MCF 10A (cell line): ENCODE data around the gene RTN4IP1. TPM values are rescaled to one million over a fixed set of nuclear protein-coding genes. Genes with fewer than 3 reads are reported as not detected.
A peak's percentile ranks its signal among the peaks of the same experiment; 100 is the strongest.

Experiments
- BruUV-seq: library from RNA; stranded (reverse); fragments of 400-500 nt; replicated peaks from 2 replicates; lab custom pipeline; 2021; lab: Mats Ljungman, UMichigan
- CTCF ChIA-PET: fragments of 300-600 bp; sonication (Branson Sonifier 250); formaldehyde crosslinking; extraction: SDS; loops from one replicate; lab custom pipeline; 2021; ENCODE audit warnings: antibody characterized with exemption, inconsistent platforms; lab: Yijun Ruan, JAX
- POLR2A ChIA-PET: fragments of 300-600, 350-650 bp; sonication (Branson Sonifier 250); formaldehyde crosslinking; extraction: SDS; loops from one replicate; lab custom pipeline; 2020; ENCODE audit warnings: antibody characterized with exemption, inconsistent platforms; lab: Yijun Ruan, JAX
- DNase-seq: peaks from one replicate; pipeline ENCODE4 v3.0.0-alpha.2; 2018; ENCODE audit not compliant: unreplicated experiment
- H3K27ac Mint-ChIP-seq: one replicate; pipeline ENCODE4 v1.8.0; 2022; ENCODE audit warnings: mild to moderate bottlenecking, low read depth, mixed read lengths; ENCODE audit not compliant: unreplicated experiment
- H3K27me3 Mint-ChIP-seq: one replicate; pipeline ENCODE4 v1.8.0; 2022; ENCODE audit warnings: mixed read lengths; ENCODE audit not compliant: insufficient read depth, unreplicated experiment
- H3K36me3 Mint-ChIP-seq: one replicate; pipeline ENCODE4 v1.8.0; 2022; ENCODE audit warnings: mild to moderate bottlenecking, moderate library complexity, mixed read lengths; ENCODE audit not compliant: insufficient read depth, unreplicated experiment
- H3K4me1 Mint-ChIP-seq: one replicate; pipeline ENCODE4 v1.8.0; 2022; ENCODE audit warnings: mixed read lengths; ENCODE audit not compliant: insufficient read depth, unreplicated experiment
- H3K4me3 Mint-ChIP-seq: one replicate; pipeline ENCODE4 v1.8.0; 2022; ENCODE audit warnings: mild to moderate bottlenecking, moderate library complexity, mixed read lengths; ENCODE audit not compliant: unreplicated experiment
- H3K9me3 Mint-ChIP-seq: one replicate; pipeline ENCODE4 v1.8.0; 2022; ENCODE audit warnings: mixed read lengths; ENCODE audit not compliant: unreplicated experiment
- intact Hi-C: fragments of 100-400 bp; cut with micrococcal nuclease; formaldehyde crosslinking; loops from 2 replicates; pipeline ENCODE4 v1.14.1; 2022
- total RNA-seq: library from RNA; stranded (reverse); gene quantifications from 2 replicates; pipeline ENCODE4 v1.2.3, GENCODE V29; 2022
- TF ChIP-seq, protein P1 (sequence below): fragments of 200-600 bp; IDR thresholded peaks from one replicate; pipeline ENCODE4 v1.8.0; 2022; ENCODE audit warnings: antibody characterized with exemption, mild to moderate bottlenecking; ENCODE audit not compliant: unreplicated experiment

Gene RTN4IP1
- total RNA-seq, 1 experiment from 2014 or later = 6.5 TPM

DNA sequence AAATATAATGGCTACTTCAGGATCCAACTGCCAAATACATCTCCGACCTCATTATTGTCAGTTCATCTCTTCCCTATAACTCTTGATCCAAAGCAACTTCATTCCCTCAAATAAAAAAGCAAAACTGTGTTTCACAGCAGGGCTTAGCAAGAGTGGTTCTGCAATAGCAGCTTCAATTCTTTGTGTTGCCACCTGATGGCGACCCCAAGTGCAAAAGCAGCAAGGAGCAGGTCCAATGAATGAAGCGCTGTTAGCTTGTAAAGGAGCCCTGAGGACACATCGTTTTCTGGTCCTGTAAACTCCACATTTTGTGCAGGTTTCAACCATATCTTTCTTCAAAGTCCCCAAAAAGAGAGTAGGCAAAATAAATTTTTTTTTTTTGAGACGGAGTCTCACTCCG, 19.6 kb downstream of the RTN4IP1 start:
- no TSS peak for BruUV-seq
- DNase-seq = peak; percentile 27
- H3K9me3 Mint-ChIP-seq = no peaks in the 10 kb centered on the region
- H3K27ac Mint-ChIP-seq = no peak overlapping the region
- no peaks in the 10 kb centered on the region for H3K4me1 Mint-ChIP-seq
- TF ChIP-seq, protein P1, sequence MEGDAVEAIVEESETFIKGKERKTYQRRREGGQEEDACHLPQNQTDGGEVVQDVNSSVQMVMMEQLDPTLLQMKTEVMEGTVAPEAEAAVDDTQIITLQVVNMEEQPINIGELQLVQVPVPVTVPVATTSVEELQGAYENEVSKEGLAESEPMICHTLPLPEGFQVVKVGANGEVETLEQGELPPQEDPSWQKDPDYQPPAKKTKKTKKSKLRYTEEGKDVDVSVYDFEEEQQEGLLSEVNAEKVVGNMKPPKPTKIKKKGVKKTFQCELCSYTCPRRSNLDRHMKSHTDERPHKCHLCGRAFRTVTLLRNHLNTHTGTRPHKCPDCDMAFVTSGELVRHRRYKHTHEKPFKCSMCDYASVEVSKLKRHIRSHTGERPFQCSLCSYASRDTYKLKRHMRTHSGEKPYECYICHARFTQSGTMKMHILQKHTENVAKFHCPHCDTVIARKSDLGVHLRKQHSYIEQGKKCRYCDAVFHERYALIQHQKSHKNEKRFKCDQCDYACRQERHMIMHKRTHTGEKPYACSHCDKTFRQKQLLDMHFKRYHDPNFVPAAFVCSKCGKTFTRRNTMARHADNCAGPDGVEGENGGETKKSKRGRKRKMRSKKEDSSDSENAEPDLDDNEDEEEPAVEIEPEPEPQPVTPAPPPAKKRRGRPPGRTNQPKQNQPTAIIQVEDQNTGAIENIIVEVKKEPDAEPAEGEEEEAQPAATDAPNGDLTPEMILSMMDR = peak; percentile 14
- intact Hi-C loops = no loop called here
- CTCF ChIA-PET = interaction anchor here (0.7 to 3.1 kb wide), 4 partner anchors 8 to 370 kb away, joined by 3 to 12 read pairs (median 8); no protein-coding TSS in a partner anchor
- POLR2A ChIA-PET = interaction anchor here (1.3 kb wide), 1 partner anchor 81 kb away, joined by 3 read pairs; no protein-coding TSS in a partner anchor
- H3K4me3 Mint-ChIP-seq = no peak overlapping the region
- H3K27me3 Mint-ChIP-seq = no peaks in the 10 kb centered on the region
- no peaks in the 10 kb centered on the region for H3K36me3 Mint-ChIP-seq

DNA sequence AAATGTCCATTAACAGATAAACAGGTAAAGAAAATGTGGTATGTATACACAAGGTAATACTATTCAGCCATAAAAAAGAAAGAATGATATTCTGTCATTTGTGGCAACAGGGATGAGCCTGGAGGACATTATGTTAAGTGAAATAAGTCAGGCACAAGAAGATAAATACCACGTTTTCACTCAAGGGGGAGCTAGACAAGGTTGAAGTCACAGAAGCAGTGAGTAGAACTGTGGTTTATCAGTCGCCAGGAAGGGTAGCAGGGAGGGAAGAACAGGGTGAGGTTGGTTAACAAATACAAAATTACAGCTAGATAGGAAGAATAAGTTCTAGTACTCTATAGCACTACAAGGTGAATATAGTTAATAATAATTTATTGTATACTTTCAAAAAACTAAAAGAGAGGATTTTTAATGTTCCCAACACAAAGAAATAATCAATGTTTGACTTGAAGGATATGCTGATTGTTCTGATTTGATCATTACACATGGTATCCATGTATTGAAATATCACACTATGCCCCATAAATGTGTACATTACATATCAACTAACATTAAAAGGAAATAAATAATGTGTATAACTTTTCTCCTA, 21.1 kb downstream of the RTN4IP1 start:
- H3K36me3 Mint-ChIP-seq = no peaks in the 10 kb centered on the region
- CTCF ChIA-PET = interaction anchor here (0.6 to 2.4 kb wide), 11 partner anchors 10 to 835 kb away, joined by 3 to 14 read pairs (median 5); no protein-coding TSS in a partner anchor
- BruUV-seq = no TSS peak
- no peak overlapping the region for H3K27ac Mint-ChIP-seq
- intact Hi-C loops = loop anchor here (1.0 kb wide), 2 partner anchors 367 to 371 kb away; no protein-coding TSS in a partner anchor
- peak; percentile 80 for DNase-seq
- H3K9me3 Mint-ChIP-seq = no peaks in the 10 kb centered on the region
- POLR2A ChIA-PET = no interaction called here
- no peaks in the 10 kb centered on the region for H3K27me3 Mint-ChIP-seq
- H3K4me3 Mint-ChIP-seq = no peak overlapping the region
- no peaks in the 10 kb centered on the region for H3K4me1 Mint-ChIP-seq
- TF ChIP-seq, protein P1 = peak; percentile 82

DNA sequence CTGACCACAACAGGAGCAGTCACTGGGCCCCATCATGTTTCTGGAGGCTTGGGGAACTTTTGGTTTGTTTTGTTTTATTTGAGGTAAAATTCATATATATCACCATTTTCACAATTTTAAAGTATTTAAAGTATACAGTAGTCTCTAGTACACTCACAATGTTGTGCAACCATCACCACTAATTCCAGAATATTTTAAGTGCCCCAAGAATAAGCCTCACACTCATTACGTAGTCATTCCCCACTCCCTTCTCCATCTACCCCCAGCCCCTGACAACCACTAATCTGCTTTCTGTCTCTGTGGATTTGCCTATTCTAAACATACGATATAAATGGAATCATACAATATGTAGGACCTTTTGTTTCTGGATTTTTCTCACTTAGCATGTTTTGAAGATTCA, 29.0 kb downstream of the RTN4IP1 start:
- Mint-ChIP-seq H3K36me3 (peaks cover 17% of the 10 kb centered on the region), H3K27me3 (no peaks in the 10 kb centered on the region), H3K4me1 (no peaks in the 10 kb centered on the region), H3K27ac (no peak overlapping the region), H3K9me3 (peaks cover 7% of the 10 kb centered on the region), H3K4me3 (no peak overlapping the region)
- intact Hi-C loops = no loop called here
- POLR2A ChIA-PET = no interaction called here
- CTCF ChIA-PET = interaction anchor here (0.6 kb wide), 1 partner anchor 122 kb away, joined by 4 read pairs; no protein-coding TSS in a partner anchor
- no peak for DNase-seq
- no TSS peak for BruUV-seq
- TF ChIP-seq, protein P1 = no peak

GRCh38 chr6:106599440-106599839, 29.9 kb downstream of the RTN4IP1 start:
- TF ChIP-seq, protein P1 = no peak
- BruUV-seq = no TSS peak
- intact Hi-C loops = no loop called here
- CTCF ChIA-PET = no interaction called here
- Mint-ChIP-seq H3K4me1 (no peaks in the 10 kb centered on the region), H3K4me3 (no peak overlapping the region), H3K9me3 (peaks cover 7% of the 10 kb centered on the region), H3K27me3 (no peaks in the 10 kb centered on the region), H3K36me3 (peaks cover 17% of the 10 kb centered on the region), H3K27ac (no peak overlapping the region)
- no peak for DNase-seq
- POLR2A ChIA-PET = interaction anchor here (0.7 kb wide), 1 partner anchor 93 kb away, joined by 3 read pairs; no protein-coding TSS in a partner anchor
